Activated CD4-positive, alpha-beta memory T cell treated with anti-CD3 and anti-CD28 coated beads, Interleukin-2, amount 10 ng/mL, durations not matched to agents 7 days and 5 days (primary cell): ENCODE results near the gene G3BP2. TPM values are rescaled to one million over a fixed set of nuclear protein-coding genes. Genes with fewer than 3 reads are reported as not detected.
"Not testable (repeated sequence)": the region's sequence is repeated elsewhere in the genome, so short reads cannot be mapped to it uniquely, and the experiment has no call there.

Experiments used
- CTCF ChIA-PET: fragments of 350-600 bp; sonication (Branson Sonifier 250); formaldehyde crosslinking; loops from one replicate; lab custom pipeline; 2021; ENCODE audit warnings: antibody characterized with exemption, inconsistent platforms; lab: Charles Lee
- POLR2A ChIA-PET: fragments of 350-600 bp; sonication (Branson Sonifier 250); formaldehyde crosslinking; loops from one replicate; lab custom pipeline; 2021; ENCODE audit warnings: antibody characterized with exemption; lab: Charles Lee
- DNase-seq: peaks from one replicate; pipeline ENCODE4 v3.0.0-alpha.2; 2020
- H3K27ac Mint-ChIP-seq: one replicate; pipeline ENCODE4 v1.8.0; 2021; ENCODE audit warnings: mild to moderate bottlenecking, mixed read lengths
- H3K27me3 Mint-ChIP-seq: one replicate; pipeline ENCODE4 v1.8.0; 2021; ENCODE audit warnings: mixed read lengths
- H3K36me3 Mint-ChIP-seq: one replicate; pipeline ENCODE4 v1.8.0; 2021; ENCODE audit warnings: low read depth, mixed read lengths
- H3K4me1 Mint-ChIP-seq: one replicate; pipeline ENCODE4 v1.8.0; 2021; ENCODE audit warnings: mixed read lengths
- H3K4me3 Mint-ChIP-seq: one replicate; pipeline ENCODE4 v1.8.0; 2021; ENCODE audit warnings: mild to moderate bottlenecking, mixed read lengths
- H3K9me3 Mint-ChIP-seq: one replicate; pipeline ENCODE4 v1.8.0; 2021; ENCODE audit warnings: mixed read lengths
- total RNA-seq, 2 experiments: library from RNA; stranded (reverse); gene quantifications; one replicate each; pipeline ENCODE4 v1.2.3, GENCODE V29; 2021

Gene G3BP2
- total RNA-seq, 2 experiments from 2014 or later, result 185 to 187 TPM

GRCh38 chr4:75679876-75680575 lies 6.8 kb upstream of the G3BP2 start:
- ChIA-PET CTCF (no interaction called here), POLR2A (interaction anchor here (2.0 kb wide), 1 partner anchor 43 kb away, joined by 4 read pairs; the partner anchor contains the start of gene USO1)
- no peak overlapping the region for H3K27ac Mint-ChIP-seq
- no peak overlapping the region for H3K4me3 Mint-ChIP-seq
- H3K4me1 Mint-ChIP-seq, result peaks cover 23% of the 10 kb centered on the region
- DNase-seq, result no peak
- H3K9me3 Mint-ChIP-seq, result no peaks in the 10 kb centered on the region
- no peaks in the 10 kb centered on the region for H3K36me3 Mint-ChIP-seq
- no peaks in the 10 kb centered on the region for H3K27me3 Mint-ChIP-seq

- CTCF ChIA-PET, result no interaction called here
- no peaks in the 10 kb centered on the region for H3K9me3 Mint-ChIP-seq
- H3K27me3 Mint-ChIP-seq, result no peaks in the 10 kb centered on the region
- DNase-seq, result no peak
- H3K36me3 Mint-ChIP-seq, result no peaks in the 10 kb centered on the region
- H3K4me1 Mint-ChIP-seq, result peaks cover 27% of the 10 kb centered on the region
- no peak overlapping the region for H3K27ac Mint-ChIP-seq
- H3K4me3 Mint-ChIP-seq, result no peak overlapping the region
- POLR2A ChIA-PET, result interaction anchor here (2.0 kb wide), 1 partner anchor 45 kb away, joined by 4 read pairs; the partner anchor contains the start of gene USO1
Observed at GRCh38 chr4:75678965-75679364, 5.8 kb upstream of the G3BP2 start.

DNA sequence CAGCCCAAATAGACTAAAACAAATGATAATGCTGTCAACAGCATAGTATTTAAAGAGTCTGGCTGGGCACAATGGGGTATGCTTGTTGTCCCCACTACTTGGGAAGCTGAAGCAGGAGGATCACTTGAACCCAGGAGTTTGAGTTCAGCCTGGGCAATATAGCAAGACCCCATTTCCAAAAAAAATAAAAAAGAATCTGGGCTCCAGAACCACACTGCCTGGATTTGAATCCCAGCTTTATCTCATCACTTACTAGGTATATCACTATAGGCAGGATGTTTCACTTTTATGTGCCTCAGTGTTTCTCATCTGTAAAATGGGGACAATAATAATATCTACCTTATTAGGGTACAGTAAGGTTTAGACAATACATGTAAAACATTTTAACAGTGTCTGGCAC lies 5.3 kb upstream of the G3BP2 start:
- POLR2A ChIA-PET, result interaction anchor here (2.0 kb wide), 1 partner anchor 45 kb away, joined by 4 read pairs; the partner anchor contains the start of gene USO1
- Mint-ChIP-seq H3K27ac (no peak overlapping the region), H3K4me1 (peaks cover 26% of the 10 kb centered on the region), H3K36me3 (no peaks in the 10 kb centered on the region), H3K27me3 (no peaks in the 10 kb centered on the region), H3K4me3 (no peak overlapping the region), H3K9me3 (no peaks in the 10 kb centered on the region)
- CTCF ChIA-PET, result no interaction called here
- no peak for DNase-seq

GRCh38 chr4:75675004-75675531 lies 1.9 kb upstream of the G3BP2 start:
- Mint-ChIP-seq H3K4me1 (peaks cover 32% of the 10 kb centered on the region), H3K36me3 (peaks cover 26% of the 10 kb centered on the region), H3K9me3 (no peaks in the 10 kb centered on the region), H3K4me3 (no peak overlapping the region), H3K27ac (no peak overlapping the region), H3K27me3 (no peaks in the 10 kb centered on the region)
- POLR2A ChIA-PET, result interaction anchor here (0.8 to 9.3 kb wide), 5 partner anchors 9 to 51 kb away, joined by 3 to 278 read pairs (median 15); partner anchors contain the start of genes CDKL2 and USO1
- CTCF ChIA-PET, result interaction anchor here (3.1 kb wide), 1 partner anchor 49 kb away, joined by 11 read pairs; the partner anchor contains the start of gene USO1
- DNase-seq, result no peak

- Mint-ChIP-seq H3K9me3 (no peaks in the 10 kb centered on the region), H3K4me3 (peak overlapping the region; percentile 97), H3K27me3 (no peaks in the 10 kb centered on the region), H3K4me1 (peaks cover 41% of the 10 kb centered on the region), H3K27ac (peak overlapping the region; percentile 99), H3K36me3 (peaks cover 35% of the 10 kb centered on the region)
- no peak for DNase-seq
- POLR2A ChIA-PET, result interaction anchor here (0.7 to 9.3 kb wide), 15 partner anchors 9 to 317 kb away, joined by 3 to 278 read pairs (median 7); partner anchors contain the start of genes CDKL2, ODAPH, RCHY1 and SDAD1
- CTCF ChIA-PET, result interaction anchor here (0.5 to 4.9 kb wide), 6 partner anchors 9 to 104 kb away, joined by 3 to 51 read pairs (median 5); partner anchors contain the start of gene USO1
Observed at GRCh38 chr4:75673959-75674328, 733 bp upstream of the G3BP2 start.

- H3K4me1 Mint-ChIP-seq, result peaks cover 55% of the 10 kb centered on the region
- H3K9me3 Mint-ChIP-seq, result no peaks in the 10 kb centered on the region
- H3K27ac Mint-ChIP-seq, result peak overlapping the region; percentile 99
- H3K4me3 Mint-ChIP-seq, result peak overlapping the region; percentile 97
- ChIA-PET POLR2A (interaction anchor here (0.7 to 9.3 kb wide), 20 partner anchors 10 to 268 kb away, joined by 3 to 278 read pairs (median 4); partner anchors contain the start of genes CDKL2, NAAA, RCHY1 and THAP6), CTCF (interaction anchor here (1.2 to 4.9 kb wide), 3 partner anchors 13 to 52 kb away, joined by 3 to 51 read pairs (median 5); partner anchors contain the start of gene USO1)
- H3K27me3 Mint-ChIP-seq, result no peaks in the 10 kb centered on the region
- peak; percentile 85 for DNase-seq
- H3K36me3 Mint-ChIP-seq, result peaks cover 49% of the 10 kb centered on the region
Observed at GRCh38 chr4:75672461-75673026, 667 bp downstream of the G3BP2 start.

GRCh38 chr4:75671802-75672421 lies 1.3 kb downstream of the G3BP2 start:
- Mint-ChIP-seq H3K27ac (peak overlapping the region; percentile 99), H3K27me3 (no peaks in the 10 kb centered on the region), H3K4me3 (peak overlapping the region; percentile 97), H3K9me3 (no peaks in the 10 kb centered on the region), H3K4me1 (peaks cover 61% of the 10 kb centered on the region), H3K36me3 (peaks cover 54% of the 10 kb centered on the region)
- ChIA-PET POLR2A (interaction anchor here (0.7 to 9.3 kb wide), 18 partner anchors 9 to 269 kb away, joined by 3 to 278 read pairs (median 4); partner anchors contain the start of genes NAAA, RCHY1, THAP6 and USO1), CTCF (interaction anchor here (0.5 to 4.9 kb wide), 4 partner anchors 13 to 52 kb away, joined by 3 to 51 read pairs (median 4); partner anchors contain the start of gene USO1)
- DNase-seq, result no peak

- ChIA-PET POLR2A (interaction anchor here (1.3 to 9.3 kb wide), 4 partner anchors 12 to 154 kb away, joined by 3 to 278 read pairs (median 76); partner anchors contain the start of genes RCHY1, THAP6 and USO1), CTCF (interaction anchor here (1.0 to 1.7 kb wide), 3 partner anchors 12 to 56 kb away, joined by 4 to 6 read pairs (median 5); partner anchors contain the start of gene USO1)
- Mint-ChIP-seq H3K4me1 (peaks cover 66% of the 10 kb centered on the region), H3K27ac (peak overlapping the region; percentile 2), H3K4me3 (peak overlapping the region; percentile 41), H3K9me3 (no peaks in the 10 kb centered on the region), H3K36me3 (peaks cover 66% of the 10 kb centered on the region), H3K27me3 (no peaks in the 10 kb centered on the region)
- DNase-seq, result no peak
Observed at GRCh38 chr4:75668596-75668995, 4.6 kb downstream of the G3BP2 start.

GRCh38 chr4:75667636-75668035 lies 5.6 kb downstream of the G3BP2 start:
- ChIA-PET CTCF (interaction anchor here (0.8 to 1.7 kb wide), 3 partner anchors 12 to 57 kb away, joined by 3 to 6 read pairs (median 4); partner anchors contain the start of gene USO1), POLR2A (interaction anchor here (1.0 to 9.3 kb wide), 4 partner anchors 11 to 153 kb away, joined by 3 to 278 read pairs (median 76); partner anchors contain the start of genes RCHY1, THAP6 and USO1)
- not testable (repeated sequence) for H3K9me3 Mint-ChIP-seq, DNase-seq, H3K27me3 Mint-ChIP-seq
- Mint-ChIP-seq H3K36me3 (peaks cover 62% of the 10 kb centered on the region), H3K4me1 (peaks cover 71% of the 10 kb centered on the region), H3K27ac (peak overlapping the region; percentile 13), H3K4me3 (peak overlapping the region; percentile 18)

DNA sequence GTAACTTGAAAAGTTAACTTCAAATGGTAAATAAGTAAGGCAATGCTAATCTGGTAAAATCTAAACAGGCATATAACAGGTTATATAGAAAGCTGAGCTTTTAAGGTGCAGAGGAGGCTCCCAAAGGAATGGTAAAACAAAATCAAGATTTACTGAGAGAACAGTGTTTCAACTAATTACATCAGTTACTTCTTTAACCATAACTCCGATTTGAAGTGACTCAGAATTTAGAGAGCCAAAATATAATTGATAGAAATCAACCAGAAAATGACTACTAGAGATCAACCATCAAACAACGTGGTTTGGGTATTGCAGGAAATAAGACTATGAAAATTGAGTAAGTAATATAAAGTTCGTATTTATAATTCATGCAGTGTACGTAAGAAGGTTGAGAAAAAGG lies 6.9 kb downstream of the G3BP2 start:
- ChIA-PET POLR2A (interaction anchor here (2.1 to 9.3 kb wide), 3 partner anchors 9 to 59 kb away, joined by 15 to 278 read pairs (median 147); partner anchors contain the start of gene USO1), CTCF (interaction anchor here (2.0 kb wide), 1 partner anchor 10 kb away, joined by 5 read pairs; no protein-coding TSS in a partner anchor)
- H3K27ac Mint-ChIP-seq, result peak overlapping the region; percentile 36

GRCh38 chr4:75664604-75665003 lies 8.6 kb downstream of the G3BP2 start:
- H3K9me3 Mint-ChIP-seq, H3K27ac Mint-ChIP-seq, H3K27me3 Mint-ChIP-seq, H3K4me3 Mint-ChIP-seq, DNase-seq: not testable (repeated sequence)
- POLR2A ChIA-PET, result interaction anchor here (1.1 to 2.2 kb wide), 5 partner anchors 9 to 152 kb away, joined by 3 to 15 read pairs (median 4); partner anchors contain the start of gene USO1
- H3K4me1 Mint-ChIP-seq, result peaks cover 75% of the 10 kb centered on the region
- H3K36me3 Mint-ChIP-seq, result peaks cover 67% of the 10 kb centered on the region
- CTCF ChIA-PET, result interaction anchor here (1.0 to 2.0 kb wide), 2 partner anchors 8 to 11 kb away, joined by 5 to 6 read pairs; no protein-coding TSS in a partner anchor

More for the DNA sequence above, 6.9 kb downstream of the G3BP2 start:
- Mint-ChIP-seq H3K36me3 (peaks cover 65% of the 10 kb centered on the region), H3K4me1 (peaks cover 75% of the 10 kb centered on the region), H3K27me3 (no peaks in the 10 kb centered on the region), H3K9me3 (no peaks in the 10 kb centered on the region), H3K4me3 (peak overlapping the region; percentile 25)
- DNase-seq, result no peak
